Keratinocyte (primary cell): Measurements from ENCODE around the gene NPIPA1. TPM values are rescaled to one million over a fixed set of nuclear protein-coding genes. Genes with fewer than 3 reads are reported as not detected.
"Not testable (repeated sequence)": the region's sequence is repeated elsewhere in the genome, so short reads cannot be mapped to it uniquely, and the experiment has no call there.

Source experiments
- DNase-seq: peaks from one replicate; pipeline ENCODE4 v3.0.0-alpha.2; 2011; ENCODE audit warnings: low read depth, missing footprints, low spot score
- FAIRE-seq: peaks from 2 replicates; lab custom pipeline; 2011; peaks lifted over from hg19 to GRCh38; lab: Jason Lieb, UNC
- H2AFZ ChIP-seq: 2 replicates; pipeline ENCODE4 v1.6.0; 2012; ENCODE audit warnings: low read length, control low read depth, inconsistent platforms; ENCODE audit not compliant: control insufficient read depth
- H3K27ac ChIP-seq: 2 replicates; pipeline ENCODE4 v1.5.1; 2011; ENCODE audit warnings: low read length; ENCODE audit not compliant: control insufficient read depth, insufficient read depth
- H3K27me3 ChIP-seq: 3 replicates; pipeline ENCODE4 v1.6.0; 2011; ENCODE audit warnings: low read length; ENCODE audit not compliant: control insufficient read depth, insufficient read depth; ENCODE audit errors: extremely low read depth
- H3K36me3 ChIP-seq, 2 experiments: 2 replicates in 1 of 2; 3 replicates in 1 of 2; pipeline ENCODE4 v1.5.1; 2011; ENCODE audit warnings: low read length in 2 of 2, mild to moderate bottlenecking in 1 of 2; ENCODE audit not compliant: control insufficient read depth in 2 of 2, insufficient read depth in 2 of 2; ENCODE audit errors: extremely low read depth in 1 of 2
- H3K4me1 ChIP-seq: 3 replicates; pipeline ENCODE4 v1.5.1; 2011; ENCODE audit warnings: low read length; ENCODE audit not compliant: control insufficient read depth, insufficient read depth; ENCODE audit errors: extremely low read depth
- H3K4me2 ChIP-seq: 3 replicates; pipeline ENCODE4 v1.6.0; 2011; ENCODE audit warnings: low read depth, low read length; ENCODE audit not compliant: control insufficient read depth, insufficient read depth; ENCODE audit errors: extremely low read depth
- H3K4me3 ChIP-seq, 3 experiments: fragments of 200-600 bp in 1 of 3; sonication (generic) in 1 of 3; 2 replicates in 2 of 3; 3 replicates in 1 of 3; pipeline ENCODE4 v1.5.1; 2011 to 2016; ENCODE audit warnings: low read length in 3 of 3, mild to moderate bottlenecking in 3 of 3, control low read depth in 2 of 3, inconsistent platforms in 1 of 3, low read depth in 1 of 3, mixed read lengths in 1 of 3, mixed run types in 1 of 3, moderate library complexity in 1 of 3; ENCODE audit not compliant: control insufficient read depth in 2 of 3, insufficient read depth in 2 of 3; ENCODE audit errors: extremely low read depth in 1 of 3
- H3K79me2 ChIP-seq: 2 replicates; pipeline ENCODE4 v1.6.0; 2012; ENCODE audit warnings: low read length; ENCODE audit not compliant: control insufficient read depth, insufficient read depth
- H3K9ac ChIP-seq: 3 replicates; pipeline ENCODE4 v1.6.0; 2011; ENCODE audit warnings: low read length; ENCODE audit not compliant: control insufficient read depth, insufficient read depth; ENCODE audit errors: extremely low read depth
- H3K9me1 ChIP-seq: 3 replicates; pipeline ENCODE4 v1.6.0; 2011; ENCODE audit warnings: low read length; ENCODE audit not compliant: control insufficient read depth, insufficient read depth; ENCODE audit errors: extremely low read depth
- H3K9me3 ChIP-seq: 2 replicates; pipeline ENCODE4 v1.5.1; 2012; ENCODE audit warnings: low read depth, low read length; ENCODE audit not compliant: control insufficient read depth
- H4K20me1 ChIP-seq: 3 replicates; pipeline ENCODE4 v1.6.0; 2011; ENCODE audit warnings: low read length; ENCODE audit not compliant: control insufficient read depth, insufficient read depth; ENCODE audit errors: extremely low read depth
- dilution Hi-C: fragments of 300-500 bp; cut with MboI; formaldehyde crosslinking; loops from one replicate; pipeline ENCODE4 v1.7.0; 2020; ENCODE audit warnings: low sequenced_read_pairs; ENCODE audit not compliant: extremely low pct_ligation_motif_present
- polyA plus RNA-seq, 5 experiments: library from polyadenylated mRNA; depleted of rRNA in 3 of 5; stranded (reverse) in 3 of 5; stranded (forward) in 1 of 5; unstranded in 1 of 5; fragments of >200 nt; gene quantifications; 1 replicate in 1 of 5; 2 replicates in 3 of 5; 3 replicates in 1 of 5; pipeline versions ENCODE4 v1.2.1 to v1.2.3, GENCODE V29; 2011 to 2012; ENCODE audit warnings: missing spikeins in 2 of 5, low read depth in 1 of 5, low replicate concordance in 1 of 5

The NPIPA1 gene
- polyA plus RNA-seq, 1 donor (not counting 4 experiments of a cell fraction or from before 2014, with no cell fraction given), result 37.2 TPM

DNA sequence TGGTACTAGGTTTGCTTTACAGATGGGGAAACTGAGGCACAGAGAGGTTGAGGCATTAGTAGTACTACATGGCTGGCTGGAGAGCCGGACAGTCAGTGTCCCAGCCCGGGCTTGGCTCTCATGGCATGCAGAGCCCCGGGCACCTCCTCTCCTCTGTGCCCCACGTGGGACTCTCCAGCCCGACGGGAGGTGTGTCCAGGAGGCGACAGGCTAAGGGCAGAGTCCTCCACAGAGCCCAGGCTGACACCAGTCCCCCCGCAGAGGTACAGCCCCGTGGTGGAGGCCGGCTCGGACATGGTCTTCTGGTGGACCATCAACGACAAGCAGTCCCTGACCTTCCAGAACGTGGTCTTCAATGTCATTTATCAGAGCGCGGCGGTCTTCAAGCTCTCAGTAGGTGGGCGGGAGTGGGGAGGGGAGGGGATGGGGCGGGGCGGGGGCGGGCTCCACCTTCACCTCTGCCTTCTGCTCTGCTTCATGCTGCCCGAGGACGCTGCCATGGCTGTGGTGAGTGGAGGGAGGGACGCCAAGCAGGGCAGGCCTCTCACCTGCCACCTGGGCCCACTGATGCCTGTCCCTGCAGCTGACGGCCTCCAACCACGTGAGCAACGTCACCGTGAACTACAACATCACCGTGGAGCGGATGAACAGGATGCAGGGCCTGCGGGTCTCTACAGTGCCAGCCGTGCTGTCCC lies 13.7 kb upstream of the NPIPA1 start:
- DNase-seq, H3K36me3 ChIP-seq, FAIRE-seq, H3K27me3 ChIP-seq, H3K4me3 ChIP-seq, H3K4me1 ChIP-seq, H3K79me2 ChIP-seq, H2AFZ ChIP-seq, H3K9me1 ChIP-seq, H4K20me1 ChIP-seq, H3K27ac ChIP-seq, H3K9ac ChIP-seq, dilution Hi-C loops, H3K4me2 ChIP-seq, H3K9me3 ChIP-seq: not testable (repeated sequence)

DNA sequence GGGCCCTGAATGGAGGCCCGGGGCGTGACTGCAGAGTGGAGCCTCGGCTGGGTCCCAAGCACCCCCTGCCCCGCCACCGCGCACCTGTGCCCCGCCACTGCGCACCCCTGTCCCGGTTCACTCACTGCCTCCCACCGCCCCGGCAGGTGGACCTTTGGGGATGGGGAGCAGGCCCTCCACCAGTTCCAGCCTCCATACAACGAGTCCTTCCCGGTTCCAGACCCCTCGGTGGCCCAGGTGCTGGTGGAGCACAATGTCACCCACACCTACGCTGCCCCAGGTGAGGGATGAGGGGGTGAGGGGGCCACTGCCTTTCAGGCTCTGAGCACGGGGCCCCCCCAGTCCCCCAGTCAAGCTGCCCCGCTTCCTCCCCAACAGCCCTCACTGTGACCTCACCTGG lies 12.9 kb upstream of the NPIPA1 start:
- dilution Hi-C loops, H3K27ac ChIP-seq, H3K9me1 ChIP-seq, FAIRE-seq, DNase-seq, H4K20me1 ChIP-seq, H2AFZ ChIP-seq, H3K79me2 ChIP-seq, H3K9ac ChIP-seq, H3K27me3 ChIP-seq, H3K4me3 ChIP-seq, H3K4me1 ChIP-seq, H3K4me2 ChIP-seq, H3K36me3 ChIP-seq, H3K9me3 ChIP-seq: not testable (repeated sequence)

DNA sequence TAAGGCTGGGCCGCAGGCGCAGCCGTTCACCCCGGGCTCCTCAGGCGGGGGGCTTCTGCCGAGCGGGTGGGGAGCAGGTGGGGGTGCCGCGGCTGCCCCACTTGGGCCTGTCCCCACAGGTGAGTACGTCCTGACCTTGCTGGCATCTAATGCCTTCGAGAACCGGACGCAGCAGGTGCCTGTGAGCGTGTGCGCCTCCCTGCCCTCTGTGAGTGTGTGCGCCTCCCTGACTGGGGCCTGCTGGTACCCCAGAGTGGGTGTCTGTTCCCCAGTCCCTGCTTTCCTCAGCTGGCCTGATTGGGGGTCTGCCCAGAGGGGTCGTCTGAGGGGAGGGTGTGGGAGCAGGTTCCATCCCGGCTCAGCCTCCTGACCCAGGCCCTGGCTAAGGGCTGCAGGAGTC lies 12.3 kb upstream of the NPIPA1 start:
- H3K9me1 ChIP-seq, H3K9ac ChIP-seq, H3K36me3 ChIP-seq, H3K4me3 ChIP-seq, dilution Hi-C loops, DNase-seq, H4K20me1 ChIP-seq, H3K4me1 ChIP-seq, H3K27me3 ChIP-seq, H3K79me2 ChIP-seq, H3K9me3 ChIP-seq, H2AFZ ChIP-seq, H3K4me2 ChIP-seq, H3K27ac ChIP-seq, FAIRE-seq: not testable (repeated sequence)

DNA sequence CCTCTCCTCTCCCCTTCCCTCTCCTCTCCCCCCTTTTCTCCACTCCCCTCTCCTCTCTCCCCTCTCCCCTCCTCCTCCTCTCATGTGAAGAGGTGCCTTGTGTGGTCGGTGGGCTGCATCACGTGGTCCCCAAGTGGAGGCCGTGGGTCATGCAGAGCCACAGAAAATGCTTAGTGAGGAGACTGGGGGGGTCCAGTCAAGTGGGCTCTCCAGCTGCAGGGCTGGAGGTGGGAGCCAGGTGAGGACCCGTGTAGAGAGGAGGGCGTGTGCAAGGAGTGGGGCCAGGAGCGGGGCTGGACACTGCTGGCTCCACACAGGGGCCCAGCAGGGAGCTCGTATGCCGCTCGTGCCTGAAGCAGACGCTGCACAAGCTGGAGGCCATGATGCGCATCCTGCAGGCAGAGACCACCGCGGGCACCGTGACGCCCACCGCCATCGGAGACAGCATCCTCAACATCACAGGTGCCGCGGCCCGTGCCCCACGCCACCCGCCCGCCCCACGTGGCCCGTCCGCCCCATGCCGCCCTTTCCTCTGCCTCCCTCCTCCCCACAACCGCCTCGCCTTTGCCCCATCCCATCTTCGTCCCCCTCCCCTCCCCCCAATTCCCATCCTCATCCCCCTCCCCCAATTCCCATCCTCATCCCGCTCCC lies 9.1 kb upstream of the NPIPA1 start:
- H3K4me1 ChIP-seq, H3K4me3 ChIP-seq, H3K36me3 ChIP-seq, H3K27ac ChIP-seq, dilution Hi-C loops, DNase-seq, H3K9ac ChIP-seq, H3K79me2 ChIP-seq, H4K20me1 ChIP-seq, H3K4me2 ChIP-seq, H3K27me3 ChIP-seq, H3K9me1 ChIP-seq, H3K9me3 ChIP-seq, FAIRE-seq, H2AFZ ChIP-seq: not testable (repeated sequence)

DNA sequence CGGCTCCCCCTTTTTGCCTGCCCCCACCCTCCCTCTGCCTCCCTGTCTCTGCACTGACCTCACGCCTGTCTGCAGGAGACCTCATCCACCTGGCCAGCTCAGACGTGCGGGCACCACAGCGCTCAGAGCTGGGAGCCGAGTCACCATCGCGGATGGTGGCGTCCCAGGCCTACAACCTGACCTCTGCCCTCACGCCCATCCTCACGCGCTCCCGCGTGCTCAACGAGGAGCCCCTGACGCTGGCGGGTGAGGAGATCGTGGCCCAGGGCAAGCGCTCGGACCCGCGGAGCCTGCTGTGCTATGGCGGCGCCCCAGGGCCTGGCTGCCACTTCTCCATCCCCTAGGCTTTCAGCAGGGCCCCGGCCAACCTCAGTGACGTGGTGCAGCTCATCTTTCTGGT lies 8.1 kb upstream of the NPIPA1 start:
- H3K9me3 ChIP-seq, H3K79me2 ChIP-seq, H3K4me1 ChIP-seq, H3K9me1 ChIP-seq, dilution Hi-C loops, H3K36me3 ChIP-seq, H3K27ac ChIP-seq, H3K4me3 ChIP-seq, H3K4me2 ChIP-seq, H3K27me3 ChIP-seq, H2AFZ ChIP-seq, H4K20me1 ChIP-seq, DNase-seq, FAIRE-seq, H3K9ac ChIP-seq: not testable (repeated sequence)
